CD8-positive, alpha-beta memory T cell (primary cell): ENCODE results near the gene RNF208. TPM values are rescaled to one million over a fixed set of nuclear protein-coding genes. Genes with fewer than 3 reads are reported as not detected.
"Not testable (repeated sequence)": the region's sequence is repeated elsewhere in the genome, so short reads cannot be mapped to it uniquely, and the experiment has no call there.

Experiments used
- CTCF ChIA-PET: fragments of 350-600 bp; sonication (Branson Sonifier 250); formaldehyde crosslinking; loops from one replicate; lab custom pipeline; 2021; ENCODE audit warnings: antibody characterized with exemption; lab: Charles Lee
- POLR2A ChIA-PET: fragments of 350-600 bp; sonication (Branson Sonifier 250); formaldehyde crosslinking; loops from one replicate; lab custom pipeline; 2021; ENCODE audit warnings: antibody characterized with exemption; lab: Charles Lee
- DNase-seq, 5 donors: peaks; one replicate each; pipeline versions ENCODE4 v3.0.0 to v3.0.0-alpha.2; 2020 to 2022; ENCODE audit warnings: mixed read lengths in 1 of 5
- H3K27ac ChIP-seq: one replicate; pipeline ENCODE4 v1.7.0; 2013; ENCODE audit warnings: low read depth, mild to moderate bottlenecking, low read length, moderate library complexity
- H3K27me3 ChIP-seq: 2 replicates; pipeline ENCODE4 v1.7.0; 2013; ENCODE audit warnings: low read length, mild to moderate bottlenecking; ENCODE audit not compliant: insufficient read depth, poor library complexity, severe bottlenecking
- H3K36me3 ChIP-seq: 2 replicates; pipeline ENCODE4 v1.7.0; 2013; ENCODE audit warnings: mild to moderate bottlenecking, low read length, moderate library complexity; ENCODE audit not compliant: insufficient read depth
- H3K4me1 ChIP-seq: 2 replicates; pipeline ENCODE4 v1.7.0; 2013; ENCODE audit warnings: mild to moderate bottlenecking, low read length, moderate library complexity; ENCODE audit not compliant: insufficient read depth
- H3K4me3 ChIP-seq: 2 replicates; pipeline ENCODE4 v1.7.0; 2013; ENCODE audit warnings: mild to moderate bottlenecking, low read length
- H3K9me3 ChIP-seq: 2 replicates; pipeline ENCODE4 v1.7.0; 2013; ENCODE audit warnings: mild to moderate bottlenecking, low read length
- H3K27ac Mint-ChIP-seq, 8 donors: one replicate each; pipeline ENCODE4 v1.8.0; 2020 to 2021; ENCODE audit warnings: mixed read lengths in 8 of 8, mild to moderate bottlenecking in 6 of 8, inconsistent platforms in 3 of 8, moderate library complexity in 3 of 8
- H3K27me3 Mint-ChIP-seq, 2 donors: one replicate each; pipeline ENCODE4 v1.8.0; 2020 to 2021; ENCODE audit warnings: mixed read lengths in 2 of 2, mild to moderate bottlenecking in 1 of 2, moderate library complexity in 1 of 2
- H3K36me3 Mint-ChIP-seq, 3 donors: one replicate each; pipeline ENCODE4 v1.8.0; 2020 to 2021; ENCODE audit warnings: mixed read lengths in 3 of 3, inconsistent platforms in 1 of 3, mild to moderate bottlenecking in 1 of 3
- H3K4me1 Mint-ChIP-seq, 3 donors: one replicate each; pipeline ENCODE4 v1.8.0; 2020 to 2021; ENCODE audit warnings: mixed read lengths in 3 of 3, inconsistent platforms in 1 of 3, mild to moderate bottlenecking in 1 of 3
- H3K4me3 Mint-ChIP-seq, 7 donors: one replicate each; pipeline ENCODE4 v1.8.0; 2020 to 2021; ENCODE audit warnings: mixed read lengths in 7 of 7, mild to moderate bottlenecking in 6 of 7, moderate library complexity in 4 of 7, inconsistent platforms in 2 of 7
- H3K9me3 Mint-ChIP-seq, 5 donors: one replicate each; pipeline ENCODE4 v1.8.0; 2020 to 2022; ENCODE audit warnings: mixed read lengths in 5 of 5, mild to moderate bottlenecking in 3 of 5, moderate library complexity in 2 of 5, inconsistent platforms in 1 of 5
- polyA plus RNA-seq: library from polyadenylated mRNA; unstranded; fragments of 300-500 nt; fragmentation: Illumina TruSeq; gene quantifications from one replicate; pipeline ENCODE4 v1.2.3, GENCODE V29; 2021
- total RNA-seq, 2 experiments: library from RNA; stranded (reverse); gene quantifications; one replicate each; pipeline ENCODE4 v1.2.3, GENCODE V29; 2021

RNF208 gene
- total and polyA plus RNA-seq, 3 experiments from 2014 or later, result 2.7 to 3.3 TPM; not detected in 1

- Mint-ChIP-seq H3K4me3 (peak overlapping the region in 1 of 7 donors; percentile 40), H3K36me3 (peaks cover 0 to 22% (median 5%) of the 10 kb centered on the region in 3 donors), H3K4me1 (peaks cover 12 to 29% (median 13%) of the 10 kb centered on the region in 3 donors), H3K27ac (peak overlapping the region in 1 of 8 donors; percentile 23), H3K9me3 (no peaks in the 10 kb centered on the region), H3K27me3 (peaks cover 0 to 4% of the 10 kb centered on the region in 2 donors)
- no peak for DNase-seq
- peaks cover 10% of the 10 kb centered on the region for H3K36me3 ChIP-seq
- CTCF ChIA-PET, result no interaction called here
- POLR2A ChIA-PET, result interaction anchor here (0.6 kb wide), 1 partner anchor 122 kb away, joined by 3 read pairs; no protein-coding TSS in a partner anchor
- peaks cover 10% of the 10 kb centered on the region for H3K4me1 ChIP-seq
- no peak overlapping the region for H3K4me3 ChIP-seq
- no peak overlapping the region for H3K27ac ChIP-seq
- no peaks in the 10 kb centered on the region for H3K9me3 ChIP-seq
- H3K27me3 ChIP-seq, result no peaks in the 10 kb centered on the region
These were observed 22.7 kb upstream of the RNF208 start for GRCh38 chr9:137244486-137245449.

GRCh38 chr9:137243626-137244485, 21.8 kb upstream of the RNF208 start:
- H3K27ac ChIP-seq, result no peak overlapping the region
- ChIA-PET CTCF (interaction anchor here (1.8 kb wide), 1 partner anchor 197 kb away, joined by 5 read pairs; no protein-coding TSS in a partner anchor), POLR2A (interaction anchor here (0.6 kb wide), 1 partner anchor 121 kb away, joined by 3 read pairs; no protein-coding TSS in a partner anchor)
- Mint-ChIP-seq H3K9me3 (no peaks in the 10 kb centered on the region), H3K4me1 (peaks cover 13 to 35% (median 16%) of the 10 kb centered on the region in 3 donors), H3K36me3 (peaks cover 0 to 22% (median 5%) of the 10 kb centered on the region in 3 donors), H3K4me3 (peak overlapping the region in 6 of 7 donors; percentile 8 to 72 (median 44)), H3K27me3 (peaks cover 0 to 4% of the 10 kb centered on the region in 2 donors), H3K27ac (peak overlapping the region in 4 of 8 donors; percentile 30 to 88 (median 54))
- peaks cover 10% of the 10 kb centered on the region for H3K4me1 ChIP-seq
- DNase-seq, result no peak
- no peaks in the 10 kb centered on the region for H3K27me3 ChIP-seq
- H3K9me3 ChIP-seq, result no peaks in the 10 kb centered on the region
- peaks cover 10% of the 10 kb centered on the region for H3K36me3 ChIP-seq
- no peak overlapping the region for H3K4me3 ChIP-seq

- H3K4me1 Mint-ChIP-seq, result peaks cover 14 to 40% (median 17%) of the 10 kb centered on the region in 3 donors
- peak overlapping the region in 6 of 7 donors; percentile 3 to 86 (median 44) for H3K4me3 Mint-ChIP-seq
- H3K27ac Mint-ChIP-seq, result peak overlapping the region in 3 of 8 donors; percentile 37 to 75 (median 41)
- not testable (repeated sequence) for H3K9me3 ChIP-seq, H3K27ac ChIP-seq, DNase-seq, H3K27me3 ChIP-seq, H3K4me3 ChIP-seq, H3K27me3 Mint-ChIP-seq, H3K9me3 Mint-ChIP-seq
- Histone ChIP-seq H3K4me1 (peaks cover 10% of the 10 kb centered on the region), H3K36me3 (peaks cover 10% of the 10 kb centered on the region)
- peaks cover 0 to 22% (median 5%) of the 10 kb centered on the region in 3 donors for H3K36me3 Mint-ChIP-seq
- ChIA-PET CTCF (interaction anchor here (1.8 to 4.4 kb wide), 3 partner anchors 11 to 197 kb away, joined by 5 to 43 read pairs (median 14); partner anchors contain the start of genes NELFB and RNF224), POLR2A (interaction anchor here (3.4 kb wide), 1 partner anchor 12 kb away, joined by 83 read pairs; the partner anchor contains the start of gene NELFB)
These were observed 21.2 kb upstream of the RNF208 start for GRCh38 chr9:137243266-137243625.

- no peaks in the 10 kb centered on the region for H3K9me3 Mint-ChIP-seq
- peak overlapping the region in 7 of 8 donors; percentile 60 to 83 (median 78) for H3K27ac Mint-ChIP-seq
These were observed 20.5 kb upstream of the RNF208 start for GRCh38 chr9:137242269-137243203.

DNA sequence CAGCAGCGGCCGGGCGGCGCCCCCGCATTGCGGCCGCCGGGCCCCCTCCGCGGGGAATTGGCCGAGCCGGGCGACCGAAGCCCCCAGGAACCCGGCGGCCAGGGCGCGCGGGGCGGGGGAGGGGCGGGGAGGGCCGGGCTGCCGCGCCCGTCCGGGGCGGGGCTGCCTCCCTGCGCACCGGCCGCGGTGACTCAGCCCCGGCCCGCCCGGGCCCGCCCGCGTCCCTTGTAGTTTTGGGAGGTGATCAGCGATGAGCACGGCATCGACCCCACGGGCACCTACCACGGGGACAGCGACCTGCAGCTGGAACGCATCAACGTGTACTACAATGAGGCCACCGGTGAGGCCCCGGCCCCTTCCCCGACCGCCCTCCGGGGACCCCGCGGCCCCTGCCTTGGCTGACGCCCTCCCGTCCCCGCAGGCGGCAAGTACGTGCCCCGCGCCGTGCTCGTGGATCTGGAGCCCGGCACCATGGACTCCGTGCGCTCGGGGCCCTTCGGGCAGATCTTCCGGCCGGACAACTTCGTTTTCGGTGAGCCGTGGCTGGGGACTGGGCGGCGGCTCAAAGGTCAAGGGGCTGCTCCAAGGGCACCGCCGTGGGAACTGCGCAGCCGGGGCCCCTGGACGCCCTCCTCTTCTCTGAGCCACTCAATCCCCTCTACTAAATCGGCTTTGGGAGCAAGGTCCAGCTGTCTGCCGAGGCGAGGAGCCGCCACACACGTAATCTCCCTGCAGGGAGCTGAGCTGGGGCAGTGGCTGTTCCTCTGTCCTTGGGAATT, 19.6 kb upstream of the RNF208 start:
- Histone ChIP-seq H3K27ac (peak overlapping the region; percentile 72), H3K4me3 (peak overlapping the region; percentile 46), H3K36me3 (peaks cover 10% of the 10 kb centered on the region), H3K9me3 (no peaks in the 10 kb centered on the region), H3K27me3 (no peaks in the 10 kb centered on the region), H3K4me1 (peaks cover 14% of the 10 kb centered on the region)
- ChIA-PET POLR2A (interaction anchor here (1.0 to 3.4 kb wide), 10 partner anchors 14 to 442 kb away, joined by 3 to 83 read pairs (median 11); partner anchors contain the start of genes MAN1B1, NELFB, RNF208 and SAPCD2), CTCF (interaction anchor here (1.0 to 4.4 kb wide), 13 partner anchors 13 to 451 kb away, joined by 3 to 43 read pairs (median 3); partner anchors contain the start of genes ANAPC2, NELFB, RNF224 and SSNA1)
- Mint-ChIP-seq H3K27ac (peak overlapping the region in 6 of 8 donors; percentile 67 to 94 (median 80)), H3K36me3 (peaks cover 0 to 22% (median 5%) of the 10 kb centered on the region in 3 donors), H3K9me3 (no peaks in the 10 kb centered on the region), H3K27me3 (peaks cover 0 to 4% of the 10 kb centered on the region in 2 donors), H3K4me1 (peaks cover 15 to 46% (median 17%) of the 10 kb centered on the region in 3 donors), H3K4me3 (peak overlapping the region; percentile 81 to 88 (median 86))
- DNase-seq, result peak in 3 of 5 donors; percentile 63 to 82 (median 66)

More at GRCh38 chr9:137242269-137243203, 20.5 kb upstream of the RNF208 start:
- Histone ChIP-seq H3K4me3 (peak overlapping the region; percentile 46), H3K27me3 (no peaks in the 10 kb centered on the region), H3K27ac (peak overlapping the region; percentile 72), H3K9me3 (no peaks in the 10 kb centered on the region), H3K36me3 (peaks cover 10% of the 10 kb centered on the region), H3K4me1 (peaks cover 10% of the 10 kb centered on the region)
- CTCF ChIA-PET, result interaction anchor here (1.2 to 4.4 kb wide), 6 partner anchors 12 to 196 kb away, joined by 3 to 43 read pairs (median 4); partner anchors contain the start of genes ANAPC2, NELFB, RNF224 and SSNA1
- POLR2A ChIA-PET, result interaction anchor here (1.4 to 3.4 kb wide), 4 partner anchors 13 to 53 kb away, joined by 6 to 83 read pairs (median 18); partner anchors contain the start of genes NELFB, RNF208 and TPRN
- Mint-ChIP-seq H3K4me3 (peak overlapping the region; percentile 70 to 88 (median 84)), H3K27me3 (peaks cover 0 to 4% of the 10 kb centered on the region in 2 donors), H3K36me3 (peaks cover 0 to 22% (median 5%) of the 10 kb centered on the region in 3 donors), H3K4me1 (peaks cover 15 to 43% (median 17%) of the 10 kb centered on the region in 3 donors)
- DNase-seq, result no peak
